VCaP (cell line): ENCODE data around the gene MYMK.
A peak's percentile ranks its signal among the peaks of the same experiment; 100 is the strongest.

Source experiments
- H3K27ac ChIP-seq: fragments of 450-650 bp; 2 replicates; pipeline ENCODE4 v1.5.1; 2017
- TF ChIP-seq, protein P1 (sequence below): fragments of 450-650 bp; conservative IDR thresholded peaks from 2 replicates; pipeline ENCODE4 v1.5.1; 2017; ENCODE audit warnings: mild to moderate bottlenecking, moderate library complexity

Gene MYMK

DNA sequence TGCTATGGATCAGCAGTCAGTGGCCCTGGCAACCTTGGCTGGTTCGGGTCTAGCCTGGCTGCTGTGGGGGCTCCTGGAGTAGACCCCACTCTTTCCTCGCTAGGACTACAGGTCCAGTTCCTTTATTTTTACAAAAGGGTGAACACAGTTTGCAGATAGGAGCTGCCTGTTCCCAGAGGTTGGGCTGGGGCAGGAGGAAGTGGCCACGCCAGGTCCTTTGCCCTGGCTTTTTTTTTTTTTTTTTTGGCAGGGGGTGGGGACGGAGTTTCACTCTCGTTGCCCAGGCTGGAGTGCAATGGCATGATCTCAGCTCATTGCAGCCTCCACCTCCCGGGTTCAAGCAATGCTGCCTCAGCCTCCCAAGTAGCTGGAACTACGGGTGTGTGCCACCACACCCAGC is 53.8 kb downstream of the MYMK start:
- TF ChIP-seq, protein P1, sequence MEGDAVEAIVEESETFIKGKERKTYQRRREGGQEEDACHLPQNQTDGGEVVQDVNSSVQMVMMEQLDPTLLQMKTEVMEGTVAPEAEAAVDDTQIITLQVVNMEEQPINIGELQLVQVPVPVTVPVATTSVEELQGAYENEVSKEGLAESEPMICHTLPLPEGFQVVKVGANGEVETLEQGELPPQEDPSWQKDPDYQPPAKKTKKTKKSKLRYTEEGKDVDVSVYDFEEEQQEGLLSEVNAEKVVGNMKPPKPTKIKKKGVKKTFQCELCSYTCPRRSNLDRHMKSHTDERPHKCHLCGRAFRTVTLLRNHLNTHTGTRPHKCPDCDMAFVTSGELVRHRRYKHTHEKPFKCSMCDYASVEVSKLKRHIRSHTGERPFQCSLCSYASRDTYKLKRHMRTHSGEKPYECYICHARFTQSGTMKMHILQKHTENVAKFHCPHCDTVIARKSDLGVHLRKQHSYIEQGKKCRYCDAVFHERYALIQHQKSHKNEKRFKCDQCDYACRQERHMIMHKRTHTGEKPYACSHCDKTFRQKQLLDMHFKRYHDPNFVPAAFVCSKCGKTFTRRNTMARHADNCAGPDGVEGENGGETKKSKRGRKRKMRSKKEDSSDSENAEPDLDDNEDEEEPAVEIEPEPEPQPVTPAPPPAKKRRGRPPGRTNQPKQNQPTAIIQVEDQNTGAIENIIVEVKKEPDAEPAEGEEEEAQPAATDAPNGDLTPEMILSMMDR = no peak
- no peak overlapping the region for H3K27ac ChIP-seq

DNA sequence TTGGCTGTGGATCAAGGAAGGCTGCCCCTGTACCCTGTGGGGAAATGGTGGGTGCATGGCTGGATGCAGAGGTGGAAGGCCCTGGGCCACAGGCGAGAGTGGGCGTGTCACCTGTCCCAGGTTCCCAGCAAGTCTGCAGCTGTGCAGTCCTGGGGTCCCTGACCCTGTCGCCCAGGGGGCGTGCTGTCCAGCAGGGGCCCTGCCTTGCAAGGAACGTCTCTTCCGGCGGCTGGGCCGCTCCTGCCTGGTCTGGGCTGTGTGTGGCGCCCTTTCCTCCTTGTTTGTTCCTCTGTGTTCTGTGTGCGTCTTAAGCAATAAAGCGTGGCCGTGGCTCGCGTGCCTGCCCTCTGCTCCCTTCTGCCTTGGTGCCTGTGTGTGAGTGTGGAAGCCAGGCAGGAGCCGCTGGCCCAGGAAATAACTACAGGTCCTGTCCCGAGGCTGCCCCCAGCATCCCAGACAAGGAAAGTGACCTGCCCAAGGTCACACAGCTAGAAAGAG is 54.3 kb downstream of the MYMK start:
- H3K27ac ChIP-seq = no peak overlapping the region
- TF ChIP-seq, protein P1 = no peak

DNA sequence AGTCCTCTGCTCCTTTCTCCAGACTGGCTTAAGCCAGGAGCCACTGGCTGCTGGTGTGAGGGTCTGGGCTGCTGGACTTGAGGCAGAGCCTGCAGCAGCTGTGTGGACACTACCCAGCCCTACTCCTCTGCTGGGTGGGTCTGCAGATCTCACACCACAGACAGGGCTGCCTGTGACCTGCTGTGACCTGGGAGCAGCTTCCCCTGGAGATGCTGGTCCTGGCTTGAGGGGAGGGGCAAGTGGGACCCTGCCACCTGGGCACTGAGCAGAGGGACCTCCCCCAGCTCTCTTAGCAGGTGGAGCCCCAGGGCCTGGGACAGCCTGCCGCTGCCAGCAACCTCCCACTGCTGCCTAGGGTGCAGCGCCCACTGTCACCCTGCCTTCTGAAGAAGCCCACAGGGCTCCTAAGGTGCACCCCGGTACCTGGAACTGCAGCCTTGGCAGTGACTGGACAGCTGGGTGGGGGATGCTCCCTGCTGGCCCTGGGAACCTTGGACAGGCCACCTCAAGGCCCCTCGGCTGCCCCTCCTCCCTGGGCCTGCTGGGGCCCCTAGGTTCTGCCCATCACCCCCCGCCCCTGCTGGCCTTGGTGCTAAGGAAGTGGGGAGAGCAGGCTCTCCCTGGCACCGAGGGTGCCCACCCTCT is 55.9 kb downstream of the MYMK start:
- no peak overlapping the region for H3K27ac ChIP-seq

DNA sequence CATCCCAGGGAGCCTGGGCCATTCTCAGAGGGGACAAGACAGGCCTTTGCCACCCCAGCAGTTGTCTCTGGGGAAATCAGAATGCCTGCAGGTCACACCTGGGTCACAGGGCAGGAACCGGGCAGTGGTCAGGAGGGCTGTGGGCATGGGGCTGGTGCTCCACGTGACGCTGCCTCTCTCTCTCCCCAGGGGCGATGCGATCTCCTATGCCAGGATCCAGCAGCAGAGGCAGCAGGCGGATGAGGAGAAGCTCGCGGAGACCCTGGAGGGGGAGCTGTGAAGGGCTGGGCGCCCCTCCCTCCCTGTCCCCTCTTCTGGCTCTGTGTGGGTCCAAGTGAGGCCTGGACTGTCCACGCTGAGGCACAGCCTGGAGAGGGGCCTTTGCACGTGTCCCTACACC is 56.4 kb downstream of the MYMK start:
- TF ChIP-seq, protein P1 = no peak

More for the DNA sequence above, 55.9 kb downstream of the MYMK start:
- TF ChIP-seq, protein P1 = no peak

DNA sequence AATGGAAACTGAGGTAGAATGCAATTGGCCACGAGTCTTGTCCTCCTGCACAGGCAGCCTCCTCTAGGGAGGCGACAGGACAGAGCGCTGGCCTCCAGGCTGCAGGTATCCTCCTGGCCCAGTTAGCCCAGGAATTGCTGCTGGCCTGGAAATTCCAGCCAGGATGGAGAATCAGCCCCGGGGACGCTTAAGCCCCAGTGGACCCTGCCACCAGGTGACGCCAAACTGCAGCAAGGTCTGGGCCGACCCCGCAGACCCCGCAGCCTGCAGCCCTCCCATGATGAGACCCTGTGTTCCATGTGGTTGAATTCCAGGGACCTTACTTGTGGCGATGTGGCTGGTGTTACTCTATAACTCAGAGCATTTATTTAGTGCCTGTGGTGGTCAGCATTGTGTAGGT is 57.7 kb downstream of the MYMK start:
- TF ChIP-seq, protein P1 = peak; percentile 18; the same call in 1 of the 2 replicates
- H3K27ac ChIP-seq = no peak overlapping the region

More for the DNA sequence above, 56.4 kb downstream of the MYMK start:
- no peak overlapping the region for H3K27ac ChIP-seq

DNA sequence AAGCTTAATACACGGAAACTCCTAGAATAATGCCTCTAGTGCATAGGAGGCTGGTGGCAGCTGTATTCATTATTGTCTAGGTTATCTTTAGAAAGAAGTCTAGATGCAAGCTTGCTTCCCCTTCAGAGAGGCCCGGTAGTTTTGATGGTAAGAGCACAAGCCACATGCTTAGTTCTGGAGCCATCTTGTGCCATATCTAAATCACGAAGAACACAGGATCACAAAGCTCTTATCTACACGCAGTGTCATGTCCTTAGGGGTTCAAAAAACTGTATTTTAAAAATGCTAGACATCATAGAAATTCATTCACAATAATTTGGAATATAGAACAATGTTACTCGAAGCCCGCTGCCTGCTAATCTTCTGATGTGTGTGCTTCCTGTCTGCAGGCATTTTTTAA is 58.8 kb downstream of the MYMK start:
- H3K27ac ChIP-seq = no peak overlapping the region
- TF ChIP-seq, protein P1 = no peak

DNA sequence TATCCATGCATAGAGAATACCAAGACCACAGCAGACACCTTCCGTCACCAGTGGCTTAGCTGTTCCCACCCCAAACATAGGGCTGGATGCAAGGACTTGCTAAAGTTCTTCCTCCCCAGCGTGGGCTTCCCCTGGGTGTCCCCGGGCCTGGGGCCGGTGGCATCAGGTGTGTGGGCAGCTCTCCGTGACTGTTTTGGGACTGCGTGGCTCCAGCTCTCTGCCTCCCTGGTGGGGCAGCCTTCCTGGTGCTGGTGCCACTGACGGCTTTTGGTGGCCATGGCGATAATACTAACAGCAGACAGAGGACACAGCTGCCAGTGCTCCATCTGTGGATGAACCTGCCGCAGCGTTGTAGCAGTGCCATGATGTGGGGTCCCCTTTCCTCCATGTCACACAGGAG is 60.1 kb downstream of the MYMK start:
- no peak overlapping the region for H3K27ac ChIP-seq
- TF ChIP-seq, protein P1 = no peak
